NCI-H446 treated with DMSO at 0.1 percent for 48 hours (cell line): ENCODE results near the gene TMEM40.
"Not testable (repeated sequence)": the region's sequence is repeated elsewhere in the genome, so short reads cannot be mapped to it uniquely, and the experiment has no call there.

Source experiments
- DNase-seq: peaks from one replicate; lab custom pipeline; 2025; lab: John Stamatoyannopoulos, UW

Gene TMEM40, protein sequence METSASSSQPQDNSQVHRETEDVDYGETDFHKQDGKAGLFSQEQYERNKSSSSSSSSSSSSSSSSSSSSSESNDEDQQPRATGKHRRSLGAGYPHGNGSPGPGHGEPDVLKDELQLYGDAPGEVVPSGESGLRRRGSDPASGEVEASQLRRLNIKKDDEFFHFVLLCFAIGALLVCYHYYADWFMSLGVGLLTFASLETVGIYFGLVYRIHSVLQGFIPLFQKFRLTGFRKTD

DNA sequence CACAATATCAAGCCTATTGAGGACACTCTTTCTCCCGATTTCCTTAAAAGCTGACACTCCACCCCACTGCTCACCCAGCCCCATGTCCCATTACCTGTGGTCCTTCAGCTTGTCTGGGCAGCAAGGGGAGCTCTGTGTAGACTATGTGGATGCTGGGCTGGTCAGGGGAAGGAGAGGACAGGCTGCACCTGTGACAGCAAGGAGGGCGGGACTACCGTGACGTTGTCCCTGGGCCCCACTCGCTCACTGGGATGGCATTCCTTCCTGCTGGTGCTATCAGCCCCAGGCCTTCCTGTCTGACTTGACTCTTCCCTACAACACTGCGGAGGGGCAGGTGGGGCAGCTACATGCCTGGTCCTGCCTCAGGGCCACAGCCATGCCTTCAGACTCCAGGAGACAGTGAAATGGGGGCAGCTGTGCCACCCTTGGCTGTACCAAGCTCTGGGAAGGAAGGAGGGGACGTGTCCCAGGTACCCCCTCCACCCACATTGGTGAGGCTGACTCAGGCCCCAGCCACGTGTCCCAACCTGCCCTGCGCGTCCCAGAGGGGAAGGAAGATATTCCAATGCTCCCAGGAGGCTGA, at the start of gene TMEM40:
Gene TMEM40, minus strand, starts transcription at position 163 of the 583 bp plus-strand sequence. CDS start 9,427 bp downstream, outside the sequence.
- DNase-seq, result no peak

DNA sequence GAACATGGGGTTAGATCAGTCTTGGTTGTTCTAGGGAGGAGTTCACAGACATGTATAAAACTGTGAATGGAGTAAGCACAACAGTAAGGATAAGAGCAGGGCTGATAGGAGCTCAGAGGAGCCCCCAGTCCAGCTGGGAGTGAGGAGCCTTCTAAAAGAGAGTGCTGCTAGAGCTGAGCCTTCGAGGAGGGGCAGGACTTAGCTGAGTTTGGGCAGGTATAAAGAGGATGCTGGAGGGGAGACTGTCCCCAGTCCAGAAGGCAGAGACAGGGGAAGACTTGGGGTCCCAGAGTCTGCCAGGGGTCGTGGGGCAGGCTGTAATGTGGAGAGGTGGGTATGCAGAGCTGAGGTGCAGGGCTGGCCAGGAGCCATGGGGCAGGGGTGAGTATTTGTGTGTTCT, 49.5 kb upstream of the TMEM40 start:
- DNase-seq, result no peak

DNA sequence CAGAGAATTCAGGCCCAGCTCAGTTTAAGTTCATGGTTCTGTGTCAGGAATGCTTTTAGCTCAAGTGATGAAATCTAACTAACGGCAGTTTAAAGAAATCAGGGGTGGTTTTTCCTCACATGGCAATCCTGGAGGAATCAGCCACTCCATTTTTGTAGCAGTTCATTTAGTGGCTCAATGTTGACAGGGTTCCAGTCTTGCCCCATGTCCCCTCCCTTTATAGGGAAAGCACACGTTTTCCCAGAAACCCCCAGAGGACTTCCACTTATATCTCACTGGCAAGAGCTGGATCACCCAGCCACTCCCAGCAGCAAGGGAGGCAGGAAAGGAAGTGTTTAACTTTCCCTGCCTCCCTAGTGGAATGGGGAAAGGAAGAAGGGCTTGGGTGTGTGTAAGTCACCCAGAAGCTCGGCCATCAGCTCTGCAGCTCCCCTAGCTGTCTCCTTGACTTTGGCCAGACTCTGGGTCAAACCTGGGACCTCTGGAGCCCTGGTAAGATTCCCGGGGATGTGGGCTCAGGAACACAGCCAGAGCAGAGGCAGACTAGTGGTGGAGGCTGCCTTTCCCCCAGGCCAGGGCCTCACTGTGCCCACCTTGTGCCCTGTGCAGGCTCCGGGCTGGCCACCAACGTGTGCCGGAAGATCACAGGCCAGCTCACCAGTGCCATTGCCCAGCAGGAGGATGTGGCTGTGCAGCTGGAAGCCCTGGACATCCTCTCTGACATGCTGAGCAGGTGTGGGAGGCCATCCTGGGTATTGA, 48.7 kb upstream of the TMEM40 start:
- no peak for DNase-seq

DNA sequence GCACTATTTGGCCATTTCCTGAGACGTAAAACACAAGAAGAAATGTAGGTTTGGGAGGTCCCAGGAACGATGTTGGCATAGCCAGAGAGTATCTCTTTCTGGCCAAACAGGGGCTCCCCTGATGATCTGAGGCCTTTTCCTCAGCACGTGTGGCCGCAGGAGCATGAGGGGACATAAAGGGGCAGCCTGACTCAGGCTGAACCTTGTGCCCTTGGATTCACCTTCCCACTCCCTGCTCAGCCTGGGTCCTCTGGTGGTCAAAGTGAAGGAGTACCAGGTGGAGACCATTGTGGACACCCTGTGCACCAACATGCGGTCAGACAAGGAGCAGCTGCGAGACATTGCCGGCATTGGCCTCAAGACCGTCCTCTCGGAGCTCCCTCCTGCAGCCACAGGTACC, 48.0 kb upstream of the TMEM40 start:
- no peak for DNase-seq

DNA sequence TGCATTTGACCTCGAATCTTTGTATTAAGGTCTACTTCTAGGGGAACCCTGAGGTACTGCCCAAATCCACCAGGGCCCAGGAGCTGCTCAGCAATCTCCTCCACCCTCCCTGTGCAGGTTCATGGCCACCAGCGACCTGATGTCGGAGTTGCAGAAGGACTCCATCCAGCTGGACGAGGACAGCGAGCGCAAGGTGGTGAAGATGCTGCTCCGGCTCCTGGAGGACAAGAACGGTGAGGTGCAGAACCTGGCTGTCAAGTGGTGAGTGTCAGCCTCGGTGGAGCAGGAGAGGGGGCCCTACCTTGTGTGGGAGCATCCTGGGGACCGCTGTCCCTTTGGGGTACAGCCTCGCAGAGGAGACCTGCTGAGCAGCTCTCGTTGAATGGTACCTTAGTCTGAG, 44.3 kb upstream of the TMEM40 start:
- DNase-seq, result no peak

DNA sequence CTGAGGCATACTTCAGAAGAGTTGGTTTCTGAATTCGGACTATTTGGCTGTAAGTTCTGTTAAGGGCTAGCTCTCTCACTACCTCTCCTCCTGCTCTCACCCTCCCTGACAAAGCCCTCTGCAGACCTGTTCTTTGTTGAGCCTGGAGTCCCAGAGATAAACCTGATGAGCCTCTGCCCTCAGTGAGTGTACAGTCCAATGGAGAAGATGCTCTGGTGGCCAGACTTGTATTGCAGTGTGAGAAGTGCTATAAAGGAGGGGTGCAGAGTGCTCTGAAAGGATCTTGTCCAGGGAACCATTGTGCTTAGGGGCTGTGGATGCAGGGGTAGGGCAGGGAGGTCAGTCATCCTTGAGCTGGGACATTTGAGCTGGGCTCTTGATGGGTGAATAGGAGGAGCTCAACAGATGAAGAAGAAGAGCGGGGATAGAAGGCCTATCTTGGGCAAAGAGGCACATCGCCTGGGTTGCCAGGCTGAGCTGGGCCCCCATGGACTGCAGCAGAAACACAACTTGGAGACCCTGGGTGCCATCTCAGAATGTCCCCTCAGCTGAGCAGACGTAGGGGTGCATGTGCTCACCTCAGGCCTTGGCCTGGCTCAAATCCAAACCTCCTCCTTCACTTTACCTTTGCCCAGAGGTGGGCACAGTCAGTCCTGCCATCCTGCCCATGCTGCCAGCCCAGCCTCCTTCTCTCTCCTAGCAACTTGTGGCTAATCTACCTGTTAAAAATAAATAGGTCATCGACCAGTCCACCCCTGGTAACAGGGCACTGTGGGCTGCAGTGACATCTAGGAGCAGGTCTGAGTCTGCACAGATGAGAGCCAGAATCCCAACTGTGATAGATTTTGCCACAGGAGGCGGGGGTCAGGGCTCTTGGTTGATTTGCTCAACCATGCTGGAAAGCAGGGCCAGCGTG, 40.7 kb upstream of the TMEM40 start:
- no peak for DNase-seq

DNA sequence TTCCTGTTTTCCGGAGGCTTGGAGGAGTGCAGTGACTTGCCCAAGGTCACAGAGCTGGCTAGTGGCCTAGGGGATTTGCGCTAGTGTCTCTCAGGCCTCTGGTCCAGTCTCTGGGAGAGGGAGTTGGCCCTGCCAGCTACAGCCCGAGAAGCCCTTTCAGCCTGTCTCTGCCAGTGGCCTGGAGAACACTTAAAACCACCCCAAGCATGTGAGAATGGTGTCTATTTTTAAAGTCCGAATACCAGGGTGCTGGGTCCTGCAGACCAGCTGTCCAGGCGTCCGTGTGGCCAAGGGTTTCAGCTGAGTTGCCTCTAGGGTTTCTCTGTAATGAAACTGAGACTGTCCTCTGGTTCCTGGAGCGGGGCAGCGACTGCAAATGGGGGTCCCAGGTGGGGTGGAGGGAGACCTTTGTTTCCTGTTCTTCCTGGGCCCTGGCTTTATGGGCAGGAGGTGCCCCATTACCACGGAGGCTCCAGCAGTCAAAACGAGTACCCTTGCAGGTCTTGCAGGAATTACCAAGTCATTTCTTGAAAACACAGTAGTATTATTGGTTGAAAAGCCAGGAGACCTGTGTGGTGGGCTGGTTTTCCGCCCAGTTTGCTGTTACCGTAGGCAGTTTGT, 39.6 kb upstream of the TMEM40 start:
- DNase-seq, result no peak

DNA sequence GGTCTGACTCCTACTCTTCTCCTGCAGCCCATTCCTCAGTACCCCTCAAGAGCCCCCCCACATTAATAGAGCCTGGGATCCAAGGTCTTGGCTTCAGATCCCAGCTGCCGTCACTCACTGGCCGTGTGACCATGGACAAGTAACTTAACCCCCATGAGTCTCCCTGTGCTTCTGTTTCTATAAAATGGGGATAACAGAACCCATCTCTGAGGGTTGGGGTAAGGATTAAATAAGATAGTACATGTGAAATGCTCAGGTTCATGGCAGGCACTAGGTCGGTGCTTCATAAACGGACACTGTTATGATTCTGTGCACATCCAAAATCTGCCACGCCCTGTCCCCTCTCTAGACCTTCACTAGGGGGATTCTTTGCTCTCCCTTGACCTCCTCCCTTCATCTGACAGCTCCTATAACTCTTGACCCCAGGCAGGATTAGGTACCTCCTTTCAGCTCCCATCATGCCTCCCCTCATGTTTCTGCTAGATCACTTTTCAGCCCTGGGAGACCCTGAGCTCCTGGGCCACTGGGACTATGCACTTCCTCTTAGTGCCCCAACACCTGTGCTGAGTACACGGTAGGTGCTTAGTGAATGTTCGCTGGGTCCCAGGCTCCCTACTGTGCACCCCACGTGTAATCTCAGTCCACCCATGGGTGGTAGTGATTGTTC, 39.0 kb upstream of the TMEM40 start:
- no peak for DNase-seq

DNA sequence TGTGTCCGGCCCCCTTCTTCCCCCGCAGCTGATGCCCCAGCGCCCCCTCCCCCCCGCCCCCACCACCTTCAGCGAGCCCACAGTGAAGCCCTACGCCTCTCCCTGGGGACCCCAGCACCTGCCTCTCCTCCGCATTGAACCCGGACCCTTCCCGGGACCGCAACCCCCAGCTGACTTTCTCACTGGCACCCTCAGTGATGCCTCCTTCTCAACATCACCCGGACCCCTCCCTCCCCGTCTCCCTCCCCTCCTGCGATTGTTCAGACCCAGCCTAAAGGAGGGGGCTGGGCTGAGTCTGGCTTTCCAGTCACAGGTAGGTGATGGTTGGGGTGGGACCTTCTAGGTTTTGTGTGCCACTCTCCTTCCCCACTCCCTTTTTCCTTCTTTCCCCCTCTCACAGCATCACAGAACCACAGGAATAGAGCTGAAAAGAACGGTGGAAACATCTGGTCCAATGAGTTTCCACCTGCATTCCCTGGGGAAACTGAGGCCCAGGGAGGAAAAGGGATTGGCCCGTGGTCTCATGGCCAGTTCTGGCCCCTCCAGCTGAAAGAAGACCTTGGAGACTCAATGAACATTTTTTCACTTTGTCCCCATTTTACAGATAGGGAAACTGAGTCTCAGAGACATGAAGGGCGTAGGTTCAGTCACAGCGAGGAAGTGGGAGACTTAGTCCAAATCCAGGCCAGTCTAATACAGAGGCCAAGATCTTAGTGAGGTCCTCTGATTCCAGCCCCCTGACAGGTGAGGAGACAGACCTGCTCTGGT, 38.2 kb upstream of the TMEM40 start:
- no peak for DNase-seq

DNA sequence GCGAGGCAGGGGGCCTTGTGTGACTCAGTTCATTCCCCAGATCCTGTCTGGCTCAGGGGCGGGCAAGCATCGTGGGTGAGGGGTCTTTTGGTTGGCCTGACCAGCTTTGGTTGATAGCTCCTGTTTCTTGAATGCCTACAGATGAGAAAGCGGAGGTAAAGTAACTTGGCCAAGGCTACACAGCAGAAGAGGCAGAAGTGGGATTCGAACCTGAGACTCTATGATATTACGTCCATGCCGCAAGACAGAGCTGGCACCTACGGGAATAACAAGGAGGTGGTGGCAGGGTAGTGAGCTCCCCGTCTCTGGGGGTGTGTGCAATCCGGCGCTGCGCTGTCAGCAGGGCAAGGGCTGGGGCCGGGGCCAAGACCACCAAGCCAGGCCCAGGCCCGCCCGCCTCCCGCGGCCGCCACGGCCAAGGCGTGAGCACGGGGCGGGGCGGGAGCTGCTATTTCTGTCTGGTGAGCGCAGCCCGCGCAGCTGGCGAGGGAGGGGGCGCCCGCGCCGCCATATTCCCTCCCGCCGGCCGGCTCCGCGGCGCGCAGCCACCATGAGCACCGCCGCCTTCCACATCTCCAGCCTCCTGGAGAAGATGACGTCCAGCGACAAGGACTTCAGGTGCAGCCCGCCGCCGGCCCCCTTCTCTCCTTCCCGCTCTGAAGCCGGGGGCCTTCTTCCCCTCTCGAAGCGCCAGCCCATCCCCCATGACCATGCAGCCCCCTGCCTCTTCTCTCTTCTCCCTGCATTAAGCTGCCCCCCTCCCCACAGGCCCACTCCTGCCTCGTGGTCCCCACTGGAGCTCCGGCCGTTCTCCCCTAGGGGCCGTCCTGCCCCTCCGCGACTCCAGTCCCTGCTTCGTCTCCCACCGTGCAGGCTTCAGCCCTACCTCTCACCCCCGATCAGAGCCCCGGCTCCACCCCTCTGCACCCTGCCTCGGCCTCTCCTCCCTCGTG, 37.4 kb upstream of the TMEM40 start, which contains the start of gene CAND2:
Gene CAND2, plus strand, starts transcription at position 510 of the 953 bp plus-strand sequence. Its CDS starts 41 bp downstream, at position 551.
- DNase-seq, result peak; percentile 1

DNA sequence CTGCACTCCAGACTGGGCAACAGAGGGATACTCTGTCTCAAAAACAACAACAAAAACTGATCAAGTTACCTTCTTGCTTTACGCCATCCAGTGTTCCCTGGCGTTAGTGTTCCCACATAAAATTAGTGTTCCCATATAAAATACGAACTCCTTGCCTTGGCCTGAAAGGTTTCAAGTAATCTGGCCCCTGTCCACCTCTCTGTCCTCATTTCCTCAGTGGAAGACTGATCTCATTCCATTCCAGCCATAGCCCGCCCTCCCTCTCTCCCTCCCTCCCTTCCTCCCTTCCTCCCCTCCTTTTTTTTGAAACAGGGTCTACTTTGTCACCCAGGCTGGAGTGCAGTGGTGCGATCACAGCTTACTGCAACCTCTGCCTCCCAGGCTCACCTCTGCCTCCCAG, 34.6 kb upstream of the TMEM40 start:
- no peak for DNase-seq

DNA sequence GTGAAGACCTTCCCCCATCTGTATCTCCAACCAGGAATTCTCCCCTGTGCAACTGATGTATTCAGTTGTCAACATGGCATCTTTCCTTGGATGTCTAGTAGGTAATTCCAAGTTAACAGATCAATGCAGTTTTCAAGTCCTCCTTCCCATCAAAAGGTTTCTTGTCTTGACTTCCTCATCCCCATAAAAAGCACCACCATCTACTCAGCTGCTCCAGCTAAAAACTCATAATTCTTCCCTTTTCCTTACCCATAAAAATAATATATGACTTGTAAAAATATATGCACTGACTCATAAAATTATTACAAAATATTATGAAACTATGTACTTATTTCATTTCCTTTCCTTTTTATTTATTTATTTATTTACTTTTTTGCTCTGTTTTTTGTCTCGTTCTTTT, 32.4 kb upstream of the TMEM40 start:
- DNase-seq, result no peak

DNA sequence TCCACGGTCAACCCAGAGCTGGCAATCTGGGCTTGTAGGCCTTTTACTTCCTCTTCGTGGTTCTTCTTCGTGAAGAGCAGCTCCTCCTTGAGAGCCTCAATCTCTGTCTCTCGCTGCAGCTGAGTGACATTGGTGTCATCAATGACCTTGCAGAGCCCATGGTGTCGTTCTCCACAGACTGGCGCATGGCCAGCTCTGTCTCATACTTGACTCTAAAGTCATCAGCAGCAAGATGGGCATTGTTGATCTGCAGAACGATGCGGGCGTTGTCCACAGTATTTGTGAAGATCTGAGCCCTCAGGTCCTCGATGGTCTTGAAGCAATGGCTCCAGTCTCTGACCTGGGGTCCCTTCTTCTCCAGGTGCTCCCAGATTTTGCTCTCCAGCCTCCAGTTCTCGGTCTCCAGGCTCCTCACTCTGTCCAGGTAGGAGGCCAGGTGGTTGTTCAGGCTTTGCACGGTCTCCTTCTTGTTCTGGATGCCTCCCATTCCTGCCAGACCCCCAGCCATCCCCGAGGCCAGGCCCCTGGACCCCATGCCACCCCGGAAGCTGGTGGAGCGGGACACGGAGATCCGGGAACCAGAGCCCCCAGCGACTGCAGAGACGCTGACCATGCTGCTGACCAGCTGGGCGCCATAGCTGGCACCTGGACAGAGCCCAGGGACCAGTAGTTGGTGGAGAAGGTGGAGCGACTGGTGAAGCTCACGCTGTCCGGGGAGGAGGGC, 29.1 kb upstream of the TMEM40 start:
- DNase-seq, result not testable (repeated sequence)

DNA sequence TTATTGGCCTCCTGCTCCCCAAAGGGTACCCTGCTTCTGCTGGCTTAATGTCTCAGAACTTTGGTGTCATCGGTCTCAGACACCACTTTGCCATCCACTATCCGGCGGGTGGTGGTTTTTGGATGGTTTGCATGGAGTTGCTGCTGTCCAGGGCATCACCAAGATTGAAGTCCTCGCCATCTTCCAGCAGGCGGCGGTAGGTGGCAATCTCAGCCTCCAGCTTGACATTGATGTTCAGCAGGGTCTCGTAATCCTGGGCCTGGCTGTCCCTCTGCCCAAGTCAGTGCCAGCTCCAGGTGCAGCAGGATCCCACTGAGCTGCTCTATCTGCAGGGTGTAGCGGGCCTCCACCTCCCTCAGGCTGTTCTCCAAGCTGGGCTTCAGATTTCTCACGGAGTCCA, 28.3 kb upstream of the TMEM40 start:
- DNase-seq, result not testable (repeated sequence)

DNA sequence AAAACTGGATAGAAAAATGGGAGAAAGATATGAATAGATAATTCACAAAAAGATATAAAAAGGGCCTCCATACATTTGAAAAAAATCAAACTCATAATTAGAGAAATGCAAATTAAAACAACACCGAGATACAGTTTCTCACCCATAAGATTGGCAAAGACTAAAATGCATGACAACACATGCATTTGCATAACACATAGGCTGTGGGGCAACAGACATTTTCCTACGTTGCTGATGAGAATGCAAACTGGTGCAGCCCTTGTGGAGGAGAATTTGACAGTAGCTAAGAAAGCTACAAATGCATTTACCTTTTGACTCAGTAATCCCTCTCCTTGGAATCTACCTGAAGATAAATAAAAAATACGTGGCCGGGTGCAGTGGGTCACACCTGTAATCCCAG, 26.0 kb upstream of the TMEM40 start:
- DNase-seq, result no peak

DNA sequence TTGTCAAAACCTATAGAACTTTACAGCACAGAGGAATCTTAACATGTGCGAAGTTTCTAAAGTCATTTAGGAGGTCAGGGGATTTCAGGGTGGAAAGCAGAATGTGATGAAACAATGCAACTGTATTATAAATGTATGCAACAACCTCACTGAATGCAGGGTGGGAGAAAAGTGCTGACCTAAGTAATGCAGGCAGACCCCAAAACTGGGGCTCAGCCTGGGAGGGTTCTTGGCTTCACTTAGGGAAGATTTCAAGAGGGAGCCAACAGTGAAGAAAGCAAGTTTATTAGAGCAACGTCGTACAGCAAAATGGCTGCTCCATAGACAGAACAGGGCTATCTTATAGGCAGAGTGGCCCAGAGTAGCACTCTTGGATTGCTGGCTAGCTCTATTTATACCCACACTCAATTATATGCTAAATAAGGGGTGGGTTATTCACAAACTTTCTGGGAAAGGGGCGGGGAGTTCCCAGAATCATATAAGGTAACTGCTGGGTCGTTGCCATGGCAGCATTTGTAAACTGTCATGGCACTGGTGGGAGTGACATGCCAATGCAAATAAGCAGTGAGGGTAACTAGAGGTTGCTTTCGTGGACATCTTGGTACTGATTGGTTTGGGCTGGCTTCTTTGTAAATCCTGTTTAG, 23.2 kb upstream of the TMEM40 start:
- DNase-seq, result no peak

DNA sequence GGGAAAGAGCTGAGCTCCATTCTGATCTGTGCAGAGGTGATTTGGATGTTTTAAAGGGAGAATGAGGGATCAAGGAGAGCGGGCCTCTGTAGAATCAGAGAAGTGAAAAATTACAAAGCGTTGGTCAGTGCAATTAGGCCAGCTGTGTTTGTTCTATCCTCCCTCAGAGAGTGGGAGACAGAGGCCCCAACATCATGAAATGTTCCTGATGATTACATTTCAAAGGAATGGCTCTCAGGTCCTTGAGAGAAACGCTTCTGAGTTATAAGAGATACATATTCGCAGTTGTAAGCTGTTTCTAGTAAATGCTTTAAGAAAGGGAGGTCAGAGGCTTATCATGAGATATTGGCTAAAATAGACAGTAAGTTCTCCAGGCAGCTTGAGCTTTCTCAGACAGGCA, 21.7 kb upstream of the TMEM40 start:
- no peak for DNase-seq

DNA sequence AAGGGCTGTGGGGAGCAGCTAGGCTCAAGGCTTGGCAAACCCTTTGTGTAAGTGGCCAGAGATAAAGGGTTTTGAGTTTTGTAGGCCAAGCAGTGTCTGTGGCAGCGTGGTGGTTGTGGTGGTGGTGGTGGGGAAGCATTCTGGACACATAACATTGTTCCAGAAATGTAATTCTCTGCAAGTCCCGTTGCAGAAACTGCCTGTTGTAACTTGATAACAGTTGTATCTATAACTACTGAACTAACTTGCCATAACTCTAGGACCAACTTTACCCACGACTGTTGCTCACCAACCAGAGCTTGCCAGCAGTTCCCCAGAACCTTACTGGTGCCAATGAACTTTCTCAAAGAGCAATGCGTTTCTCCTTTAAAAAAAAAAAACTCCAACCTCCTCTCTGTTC, 18.1 kb upstream of the TMEM40 start:
- no peak for DNase-seq
